ENCODE measurements around the gene PLD3.

The PLD3 gene, protein sequence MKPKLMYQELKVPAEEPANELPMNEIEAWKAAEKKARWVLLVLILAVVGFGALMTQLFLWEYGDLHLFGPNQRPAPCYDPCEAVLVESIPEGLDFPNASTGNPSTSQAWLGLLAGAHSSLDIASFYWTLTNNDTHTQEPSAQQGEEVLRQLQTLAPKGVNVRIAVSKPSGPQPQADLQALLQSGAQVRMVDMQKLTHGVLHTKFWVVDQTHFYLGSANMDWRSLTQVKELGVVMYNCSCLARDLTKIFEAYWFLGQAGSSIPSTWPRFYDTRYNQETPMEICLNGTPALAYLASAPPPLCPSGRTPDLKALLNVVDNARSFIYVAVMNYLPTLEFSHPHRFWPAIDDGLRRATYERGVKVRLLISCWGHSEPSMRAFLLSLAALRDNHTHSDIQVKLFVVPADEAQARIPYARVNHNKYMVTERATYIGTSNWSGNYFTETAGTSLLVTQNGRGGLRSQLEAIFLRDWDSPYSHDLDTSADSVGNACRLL

DNA sequence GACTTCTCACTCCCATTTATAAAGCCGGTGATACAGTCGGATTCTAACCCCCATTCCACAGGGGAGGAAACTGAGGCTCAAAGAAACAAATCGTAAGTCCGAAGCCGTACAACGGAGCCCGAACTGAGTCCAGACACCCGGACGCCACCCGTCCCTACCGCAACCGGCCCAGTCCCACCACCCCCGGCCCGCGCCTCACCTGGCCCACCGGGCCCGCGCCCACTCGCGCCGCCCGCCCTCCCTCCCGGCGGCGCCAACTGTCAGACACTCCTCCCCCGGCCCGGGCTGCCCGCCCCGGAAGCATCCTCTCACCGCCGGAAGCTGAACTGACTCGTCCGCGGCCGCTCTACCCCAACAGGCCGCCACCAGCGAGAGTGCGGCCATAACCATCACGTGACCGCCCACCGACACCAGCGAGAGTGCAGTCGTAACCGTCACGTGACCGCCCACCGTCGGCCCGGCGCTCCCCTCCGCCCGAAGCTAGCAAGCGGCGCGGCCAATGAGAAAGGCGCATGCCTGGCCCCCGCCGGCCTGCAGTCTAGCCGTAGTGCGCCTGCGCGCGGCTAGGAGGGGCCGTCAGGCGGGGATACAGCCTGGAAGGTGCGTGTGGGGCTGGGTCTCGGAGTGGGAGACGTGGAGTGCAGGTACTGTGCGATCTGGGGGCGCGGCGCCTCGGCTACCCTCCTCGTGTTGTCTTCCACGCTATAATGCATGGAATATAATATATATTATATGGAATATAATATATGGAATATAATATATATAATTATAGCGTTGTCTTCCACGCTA is at the start of gene PLD3, which contains the start of gene C19orf47:
Gene PLD3 (plus strand): TSS at position 571 of the 789 bp plus-strand sequence. CDS start 17,789 bp downstream, outside the sequence.
Gene C19orf47 (minus strand): TSS at position 273 of the 789 bp plus-strand sequence. CDS start 6,540 bp downstream, outside the sequence.
- peak within 1 kb of the TSS; percentile 95 for H3K4me3 ChIP-seq (ENCODE audit: low read depth, low read length)
- TF ChIP-seq, protein P1, sequence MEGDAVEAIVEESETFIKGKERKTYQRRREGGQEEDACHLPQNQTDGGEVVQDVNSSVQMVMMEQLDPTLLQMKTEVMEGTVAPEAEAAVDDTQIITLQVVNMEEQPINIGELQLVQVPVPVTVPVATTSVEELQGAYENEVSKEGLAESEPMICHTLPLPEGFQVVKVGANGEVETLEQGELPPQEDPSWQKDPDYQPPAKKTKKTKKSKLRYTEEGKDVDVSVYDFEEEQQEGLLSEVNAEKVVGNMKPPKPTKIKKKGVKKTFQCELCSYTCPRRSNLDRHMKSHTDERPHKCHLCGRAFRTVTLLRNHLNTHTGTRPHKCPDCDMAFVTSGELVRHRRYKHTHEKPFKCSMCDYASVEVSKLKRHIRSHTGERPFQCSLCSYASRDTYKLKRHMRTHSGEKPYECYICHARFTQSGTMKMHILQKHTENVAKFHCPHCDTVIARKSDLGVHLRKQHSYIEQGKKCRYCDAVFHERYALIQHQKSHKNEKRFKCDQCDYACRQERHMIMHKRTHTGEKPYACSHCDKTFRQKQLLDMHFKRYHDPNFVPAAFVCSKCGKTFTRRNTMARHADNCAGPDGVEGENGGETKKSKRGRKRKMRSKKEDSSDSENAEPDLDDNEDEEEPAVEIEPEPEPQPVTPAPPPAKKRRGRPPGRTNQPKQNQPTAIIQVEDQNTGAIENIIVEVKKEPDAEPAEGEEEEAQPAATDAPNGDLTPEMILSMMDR (IDR thresholded peaks at IDR 0.05; ENCODE audit: low read depth, low read length, missing control alignments), result no peak
- peak; percentile 97 for DNase-seq (ENCODE audit: low read depth)

DNA sequence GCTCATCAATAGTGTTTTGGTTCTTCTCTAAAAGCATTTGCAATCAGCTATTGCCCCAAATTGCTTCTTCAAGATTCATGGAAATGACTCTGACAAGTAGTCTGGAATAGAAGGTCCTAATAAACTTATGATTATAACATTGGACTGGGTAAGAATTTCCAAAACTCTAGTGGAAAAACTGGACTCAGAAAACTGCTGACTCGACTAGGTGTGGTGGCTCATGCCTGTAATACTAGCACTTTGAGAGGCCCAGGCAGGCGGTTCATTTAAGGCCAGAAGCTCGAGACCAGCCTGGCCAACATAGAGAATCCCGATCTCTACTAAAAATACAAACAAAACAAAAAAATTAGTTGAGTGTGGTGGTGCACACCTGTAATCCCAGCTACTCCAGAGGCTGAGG is 47.8 kb upstream of the PLD3 start:
- no peak for DNase-seq (ENCODE audit: low read depth)
- TF ChIP-seq, protein P1 (IDR thresholded peaks at IDR 0.05; ENCODE audit: low read depth, low read length, missing control alignments), result no peak
- H3K4me3 ChIP-seq (ENCODE audit: low read depth, low read length), result no peak overlapping the region

DNA sequence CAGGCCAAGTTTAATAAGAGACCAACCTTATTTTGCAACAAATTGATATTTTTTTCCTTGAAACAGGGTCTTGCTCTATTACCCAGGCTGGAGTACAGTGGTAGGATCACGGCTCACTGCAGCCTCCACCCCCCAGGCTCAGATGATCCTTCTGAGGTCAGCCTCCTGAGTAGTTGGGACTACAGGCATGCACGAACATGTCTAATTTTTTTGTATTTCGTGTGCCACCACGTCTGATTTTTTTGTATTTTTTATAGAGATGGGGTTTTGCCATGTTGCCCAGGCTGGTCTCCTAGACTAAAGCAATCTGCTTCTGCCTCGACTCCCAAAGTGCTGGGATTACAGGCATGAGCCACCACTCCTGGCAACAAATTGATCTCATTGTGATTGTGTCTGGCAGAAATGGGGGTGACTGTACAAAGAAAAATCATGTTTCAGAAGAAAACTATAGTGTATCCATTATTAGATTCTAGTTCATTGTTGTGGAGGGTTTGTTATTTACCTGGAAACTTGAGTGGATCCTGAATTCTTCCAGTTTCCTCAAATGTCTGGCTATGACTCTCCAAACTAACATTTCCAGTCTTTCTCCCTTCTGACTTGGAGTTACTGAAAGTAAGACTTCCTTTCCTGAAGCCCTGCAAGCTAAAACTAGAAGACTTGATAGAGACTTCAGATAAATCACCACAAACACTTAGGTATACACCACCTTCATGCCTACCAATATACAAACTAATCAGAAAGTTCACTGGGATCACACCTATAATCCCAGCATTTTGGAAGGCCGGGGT is 46.1 kb upstream of the PLD3 start:
- H3K4me3 ChIP-seq (ENCODE audit: low read depth, low read length), result no peak overlapping the region
- TF ChIP-seq, protein P1 (IDR thresholded peaks at IDR 0.05; ENCODE audit: low read depth, low read length, missing control alignments), result no peak
- no peak for DNase-seq (ENCODE audit: low read depth)

DNA sequence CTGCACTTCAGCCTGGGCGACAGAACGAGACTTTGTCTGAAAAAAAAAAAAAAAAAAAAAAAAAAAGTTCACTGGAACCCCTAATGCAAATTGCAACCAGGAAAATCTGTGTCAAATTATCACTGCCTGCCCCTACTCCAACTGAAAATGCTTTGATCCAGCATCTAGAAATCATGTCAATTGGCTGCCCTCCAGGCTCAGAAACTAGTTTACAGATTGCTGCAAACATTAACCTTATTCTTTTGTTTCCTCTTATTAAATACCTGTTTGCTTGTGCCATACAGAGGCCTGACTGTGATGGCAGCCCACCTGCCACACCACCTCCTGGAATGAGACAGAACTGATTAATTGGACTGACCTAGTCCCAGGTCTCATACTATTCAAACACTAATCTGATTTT is 44.7 kb upstream of the PLD3 start:
- H3K4me3 ChIP-seq (ENCODE audit: low read depth, low read length), result no peak overlapping the region
- TF ChIP-seq, protein P1 (IDR thresholded peaks at IDR 0.05; ENCODE audit: low read depth, low read length, missing control alignments), result no peak
- DNase-seq (ENCODE audit: low read depth), result no peak

DNA sequence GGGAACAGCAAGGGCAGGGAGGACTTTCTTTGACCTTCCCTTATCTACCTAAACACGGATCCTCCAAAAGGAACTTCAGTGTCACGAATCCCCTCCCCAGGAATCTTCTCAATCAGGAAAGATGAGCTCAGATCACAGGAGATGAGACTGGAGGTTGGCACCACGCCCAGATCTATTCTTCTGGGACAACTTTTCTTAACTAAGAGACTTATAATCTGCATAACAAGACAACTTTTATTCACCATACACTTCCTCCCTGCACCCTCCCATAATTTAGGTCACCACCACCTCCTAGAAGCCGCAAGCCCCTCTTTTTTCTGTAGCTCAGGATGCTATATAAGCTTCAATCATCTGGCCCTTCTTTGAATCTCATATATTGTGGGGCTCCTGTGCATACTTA is 44.2 kb upstream of the PLD3 start:
- DNase-seq (ENCODE audit: low read depth), result no peak
- TF ChIP-seq, protein P1 (IDR thresholded peaks at IDR 0.05; ENCODE audit: low read depth, low read length, missing control alignments), result peak; percentile 4
- no peak overlapping the region for H3K4me3 ChIP-seq (ENCODE audit: low read depth, low read length)

DNA sequence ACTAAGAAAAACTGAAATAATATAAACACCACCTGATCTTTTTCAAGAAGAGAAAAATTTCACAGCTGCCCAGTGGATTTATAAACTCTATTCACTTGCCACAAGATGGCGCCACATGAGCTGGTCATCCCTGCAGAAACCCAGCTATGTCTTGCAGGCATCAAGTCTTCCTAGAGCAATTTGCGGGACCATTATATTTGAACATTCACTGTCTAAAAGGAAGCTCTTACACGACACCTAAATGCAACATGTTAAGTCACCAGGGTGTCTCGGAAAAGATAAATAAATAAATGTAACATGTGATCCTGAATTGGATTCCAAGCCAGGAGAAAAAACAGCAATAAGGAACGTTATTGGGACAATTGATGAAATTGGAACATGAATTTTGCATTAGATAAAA is 43.1 kb upstream of the PLD3 start:
- H3K4me3 ChIP-seq (ENCODE audit: low read depth, low read length), result no peak overlapping the region
- DNase-seq (ENCODE audit: low read depth), result peak; percentile 79
- TF ChIP-seq, protein P1 (IDR thresholded peaks at IDR 0.05; ENCODE audit: low read depth, low read length, missing control alignments), result peak; percentile 64

Data from GM12864 (cell line).